ENCODE measurements around the gene SERF2.
"Not testable (repeated sequence)": the region's sequence is repeated elsewhere in the genome, so short reads cannot be mapped to it uniquely, and the experiment has no call there.

Gene SERF2

DNA sequence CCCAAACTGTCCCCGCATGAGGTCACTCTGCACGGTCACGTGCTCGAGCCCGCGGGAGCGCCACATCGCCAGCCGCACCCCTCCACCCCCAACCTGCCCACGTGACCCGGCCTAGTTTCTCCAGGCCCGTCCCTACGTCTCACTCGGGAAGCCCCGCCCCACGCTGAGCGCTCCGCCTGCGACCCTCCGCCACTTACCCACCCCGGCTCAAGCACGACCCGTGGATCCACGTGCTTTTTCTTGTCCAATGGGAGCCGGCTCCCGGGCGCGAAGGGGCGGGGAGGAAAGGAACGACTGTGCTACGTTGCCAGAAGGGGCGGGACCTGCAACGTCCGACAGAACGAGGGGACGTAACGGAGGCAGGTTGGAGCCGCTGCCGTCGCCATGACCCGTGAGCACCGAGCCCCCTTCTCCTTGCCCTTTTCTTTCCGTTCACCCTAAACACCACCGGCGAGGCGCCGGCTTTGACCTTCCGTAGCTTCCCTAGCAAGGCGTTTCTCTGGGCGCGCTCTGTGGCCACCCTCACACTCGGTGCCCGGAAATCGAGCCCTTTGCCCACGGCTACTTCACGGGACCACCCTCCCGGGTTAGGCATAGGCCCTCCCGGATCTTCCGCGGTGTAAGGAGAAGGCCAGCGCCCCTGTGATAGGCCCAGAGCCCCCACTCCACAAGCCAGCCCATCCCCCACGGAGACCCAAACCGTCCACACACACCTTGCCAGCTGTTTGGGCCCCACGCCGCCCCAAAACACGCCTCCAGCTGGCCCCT lies at the start of gene SERF2:
Gene SERF2, plus strand, starts transcription at position 328 of the 768 bp plus-strand sequence. Its CDS starts 57 bp downstream, at position 385.
- DNase-seq (ENCODE audit: extremely low spot score) = peak; percentile 98
- TF ChIP-seq, protein P1, sequence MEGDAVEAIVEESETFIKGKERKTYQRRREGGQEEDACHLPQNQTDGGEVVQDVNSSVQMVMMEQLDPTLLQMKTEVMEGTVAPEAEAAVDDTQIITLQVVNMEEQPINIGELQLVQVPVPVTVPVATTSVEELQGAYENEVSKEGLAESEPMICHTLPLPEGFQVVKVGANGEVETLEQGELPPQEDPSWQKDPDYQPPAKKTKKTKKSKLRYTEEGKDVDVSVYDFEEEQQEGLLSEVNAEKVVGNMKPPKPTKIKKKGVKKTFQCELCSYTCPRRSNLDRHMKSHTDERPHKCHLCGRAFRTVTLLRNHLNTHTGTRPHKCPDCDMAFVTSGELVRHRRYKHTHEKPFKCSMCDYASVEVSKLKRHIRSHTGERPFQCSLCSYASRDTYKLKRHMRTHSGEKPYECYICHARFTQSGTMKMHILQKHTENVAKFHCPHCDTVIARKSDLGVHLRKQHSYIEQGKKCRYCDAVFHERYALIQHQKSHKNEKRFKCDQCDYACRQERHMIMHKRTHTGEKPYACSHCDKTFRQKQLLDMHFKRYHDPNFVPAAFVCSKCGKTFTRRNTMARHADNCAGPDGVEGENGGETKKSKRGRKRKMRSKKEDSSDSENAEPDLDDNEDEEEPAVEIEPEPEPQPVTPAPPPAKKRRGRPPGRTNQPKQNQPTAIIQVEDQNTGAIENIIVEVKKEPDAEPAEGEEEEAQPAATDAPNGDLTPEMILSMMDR (IDR thresholded peaks at IDR 0.05; ENCODE audit: control extremely low read depth, extremely low read depth, low read depth, missing control alignments) = no peak
- ChIA-PET CTCF (interaction anchor here (1.0 to 8.8 kb wide), 2 partner anchors 15 to 23 kb away, joined by 3 to 59 read pairs; partner anchors contain the start of gene ELL3), POLR2A (interaction anchor here (0.8 to 4.0 kb wide), 5 partner anchors 12 to 36 kb away, joined by 3 to 18 read pairs (median 5); partner anchors contain the start of genes ELL3 and MFAP1)

DNA sequence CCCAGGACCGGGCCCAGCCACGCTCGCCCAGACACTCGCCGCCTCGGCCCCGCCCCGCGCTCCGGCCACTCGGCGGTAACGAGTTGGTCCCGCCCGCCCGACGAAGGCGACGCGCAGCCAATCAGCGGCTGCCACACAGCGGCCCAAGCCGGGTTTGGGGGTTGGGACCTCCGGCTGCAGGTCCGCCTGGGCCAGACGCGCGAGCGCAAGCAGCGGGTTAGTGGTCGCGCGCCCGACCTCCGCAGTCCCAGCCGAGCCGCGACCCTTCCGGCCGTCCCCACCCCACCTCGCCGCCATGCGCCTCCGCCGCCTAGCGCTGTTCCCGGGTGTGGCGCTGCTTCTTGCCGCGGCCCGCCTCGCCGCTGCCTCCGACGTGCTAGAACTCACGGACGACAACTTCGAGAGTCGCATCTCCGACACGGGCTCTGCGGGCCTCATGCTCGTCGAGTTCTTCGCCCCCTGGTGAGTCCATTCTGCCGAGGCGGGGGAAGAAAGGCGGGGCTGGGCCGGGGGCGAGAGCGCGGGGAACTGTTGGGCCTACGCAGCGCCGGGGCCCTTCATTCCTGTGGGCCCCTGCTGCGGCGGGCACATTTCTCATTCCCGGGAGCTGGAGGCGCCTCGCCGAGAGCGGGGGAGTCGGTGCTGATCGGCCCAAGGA lies 45.7 kb upstream of the SERF2 start, which contains the start of gene PDIA3:
Gene PDIA3, plus strand, starts transcription at position 194 of the 658 bp plus-strand sequence. Its CDS starts 102 bp downstream, at position 296.
- ChIA-PET CTCF (interaction anchor here (1.4 to 1.5 kb wide), 2 partner anchors 10 to 42 kb away, joined by 3 read pairs; no protein-coding TSS in a partner anchor), POLR2A (interaction anchor here (0.6 kb wide), 1 partner anchor 220 kb away, joined by 3 read pairs; no protein-coding TSS in a partner anchor)
- peak; percentile 92 for DNase-seq (ENCODE audit: extremely low spot score)

DNA sequence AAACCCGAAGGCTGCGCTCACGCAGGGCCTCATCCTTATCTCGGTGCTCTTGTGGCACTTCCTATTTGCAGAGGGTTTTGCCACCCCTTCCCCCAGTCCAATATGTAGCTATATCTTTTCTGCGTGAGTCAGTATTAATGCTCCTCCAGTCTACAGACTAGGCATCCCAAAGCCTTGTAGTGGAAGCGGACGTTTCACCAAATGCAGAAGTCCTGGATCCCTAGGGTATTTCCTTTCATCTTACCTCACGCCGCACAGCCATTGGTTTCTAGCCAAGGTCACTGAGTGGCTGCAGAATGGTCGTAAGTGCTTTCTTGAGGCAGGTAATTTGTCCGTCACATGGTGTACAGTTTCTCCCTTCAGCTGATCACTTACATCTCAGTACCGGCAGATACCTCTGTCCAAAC lies 45.2 kb upstream of the SERF2 start:
- POLR2A ChIA-PET; DNase-seq (ENCODE audit: extremely low spot score): not testable (repeated sequence)
- CTCF ChIA-PET = interaction anchor here (1.5 kb wide), 2 partner anchors 9 to 22 kb away, joined by 3 read pairs; no protein-coding TSS in a partner anchor

DNA sequence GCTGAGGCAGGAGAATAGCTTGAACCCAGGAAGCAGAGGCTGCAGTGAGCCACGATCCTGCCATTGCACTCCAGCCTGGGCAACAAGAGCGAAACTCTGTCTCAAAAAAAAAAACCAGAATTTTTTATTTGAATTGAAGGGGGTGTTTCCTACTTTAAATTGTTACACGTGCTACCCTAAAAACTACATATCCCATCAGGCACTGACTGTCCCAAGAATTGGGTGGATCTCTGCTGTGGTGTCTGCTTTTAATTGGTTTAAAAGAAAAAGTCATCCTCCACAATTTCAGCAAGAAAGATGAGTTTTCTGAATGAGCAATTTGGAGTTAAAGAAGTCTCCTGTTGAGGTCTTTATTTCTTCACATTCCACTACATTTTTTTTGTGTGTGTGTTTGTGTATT lies 43.7 kb upstream of the SERF2 start:
- TF ChIP-seq, protein P1 (IDR thresholded peaks at IDR 0.05; ENCODE audit: control extremely low read depth, extremely low read depth, low read depth, missing control alignments) = no peak
- POLR2A ChIA-PET = no interaction called here
- no peak for DNase-seq (ENCODE audit: extremely low spot score)
- CTCF ChIA-PET = interaction anchor here (1.3 to 1.5 kb wide), 2 partner anchors 17 to 20 kb away, joined by 3 to 4 read pairs; no protein-coding TSS in a partner anchor

DNA sequence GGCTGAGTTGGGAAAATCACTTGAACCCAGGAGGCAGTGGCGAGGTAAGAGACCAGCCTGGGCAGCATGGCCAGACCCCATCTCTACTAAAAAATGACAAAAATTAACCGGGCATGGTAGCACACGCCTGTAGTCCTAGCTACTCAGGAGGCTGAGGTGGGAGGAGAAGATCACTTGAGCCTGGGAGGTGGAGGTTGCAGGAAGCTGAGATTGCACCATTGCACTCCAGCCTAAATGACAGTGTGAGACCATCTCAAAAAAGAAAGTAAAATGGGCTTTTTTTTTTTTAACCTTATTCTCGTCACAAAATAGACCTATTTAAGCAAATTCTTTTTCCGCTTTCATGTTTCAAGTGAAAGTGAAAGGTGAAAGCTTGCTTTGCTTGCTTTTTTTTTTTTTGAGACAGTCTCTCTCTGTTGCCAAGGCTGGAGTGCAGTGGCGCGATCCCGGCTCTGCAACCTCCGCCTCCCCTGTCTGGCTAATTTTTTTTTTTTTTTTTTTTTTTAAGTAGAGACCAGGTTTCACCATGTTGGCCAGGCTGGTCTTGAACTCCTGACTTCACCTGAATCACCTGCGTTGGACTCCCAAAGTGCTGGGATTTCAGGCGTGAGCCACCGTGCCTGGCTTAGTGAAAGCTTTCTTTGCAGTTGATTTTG lies 42.3 kb upstream of the SERF2 start:
- peak; percentile 68 for DNase-seq (ENCODE audit: extremely low spot score)
- ChIA-PET CTCF (interaction anchor here (1.2 to 1.3 kb wide), 2 partner anchors 12 to 15 kb away, joined by 3 to 4 read pairs; no protein-coding TSS in a partner anchor), POLR2A (interaction anchor here (0.6 to 0.9 kb wide), 5 partner anchors 9 to 208 kb away, joined by 3 to 5 read pairs (median 4); no protein-coding TSS in a partner anchor)
- TF ChIP-seq, protein P1 (IDR thresholded peaks at IDR 0.05; ENCODE audit: control extremely low read depth, extremely low read depth, low read depth, missing control alignments) = no peak

DNA sequence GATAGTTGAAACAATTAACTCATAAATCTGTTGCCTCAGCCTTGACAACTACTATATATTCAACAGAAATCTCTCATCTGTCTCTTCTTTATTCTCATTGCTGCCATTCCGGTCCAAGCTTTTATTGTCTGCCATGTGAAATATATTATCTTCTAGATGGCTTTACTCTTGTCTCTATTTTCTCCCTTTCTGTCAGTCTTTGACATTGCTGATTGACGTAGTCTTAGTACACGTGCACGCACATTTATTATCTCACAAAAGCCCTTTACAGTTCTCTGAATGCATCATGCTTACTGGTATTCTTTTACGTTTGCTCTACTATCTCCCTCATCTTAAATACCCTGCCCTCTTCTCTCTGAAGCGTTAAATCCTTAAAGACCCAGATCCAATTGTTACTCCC lies 40.2 kb upstream of the SERF2 start:
- CTCF ChIA-PET = interaction anchor here (2.7 kb wide), 1 partner anchor 25 kb away, joined by 9 read pairs; the partner anchor contains the start of gene ELL3
- no peak for DNase-seq (ENCODE audit: extremely low spot score)
- POLR2A ChIA-PET = no interaction called here
- TF ChIP-seq, protein P1 (IDR thresholded peaks at IDR 0.05; ENCODE audit: control extremely low read depth, extremely low read depth, low read depth, missing control alignments) = no peak

DNA sequence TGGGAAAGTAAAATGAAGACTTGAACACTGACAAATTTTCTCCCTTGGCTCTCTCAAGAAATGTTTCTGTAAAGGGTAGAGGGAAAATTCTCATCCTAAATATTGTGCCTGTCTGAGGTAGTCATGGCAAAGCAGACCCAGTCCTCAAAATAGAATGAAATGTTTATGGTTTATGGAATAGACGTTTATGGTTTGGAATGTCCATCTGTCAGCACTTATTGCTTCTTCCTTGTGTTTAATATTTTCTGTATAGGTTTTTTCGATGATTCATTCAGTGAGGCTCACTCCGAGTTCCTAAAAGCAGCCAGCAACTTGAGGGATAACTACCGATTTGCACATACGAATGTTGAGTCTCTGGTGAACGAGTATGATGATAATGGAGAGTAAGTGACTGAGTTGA lies 29.3 kb upstream of the SERF2 start:
- no peak for DNase-seq (ENCODE audit: extremely low spot score)
- ChIA-PET POLR2A (no interaction called here), CTCF (interaction anchor here (1.9 kb wide), 1 partner anchor 14 kb away, joined by 5 read pairs; the partner anchor contains the start of gene ELL3)
- TF ChIP-seq, protein P1 (IDR thresholded peaks at IDR 0.05; ENCODE audit: control extremely low read depth, extremely low read depth, low read depth, missing control alignments) = no peak
